ENCODE results near the gene SLFN12L.

- TF ChIP-seq CTCF (IDR thresholded peaks at IDR 0.05) (no peak), EZH2 (IDR thresholded peaks at IDR 0.05; ENCODE audit: borderline replicate concordance, insufficient read depth, low read depth, low read length, poor library complexity, severe bottlenecking) (no peak)
Observed at GRCh38 chr17:35534576-35535093, 2.8 kb downstream of the SLFN12L start.

All from B cell (primary cell).